Mucosa of stomach (tissue), 1 donor: ENCODE results near the gene ACOT7.
"Not testable (repeated sequence)": the region's sequence is repeated elsewhere in the genome, so short reads cannot be mapped to it uniquely, and the experiment has no call there.

ENCODE experiments used
- H3K27me3 ChIP-seq: one replicate; pipeline ENCODE4 v1.7.0; 2013; ENCODE audit warnings: mild to moderate bottlenecking, low read length; ENCODE audit not compliant: control insufficient read depth, insufficient read depth
- H3K36me3 ChIP-seq: one replicate; pipeline ENCODE4 v1.7.0; 2013; ENCODE audit warnings: low read length; ENCODE audit not compliant: control insufficient read depth, insufficient read depth
- H3K4me1 ChIP-seq: one replicate; pipeline ENCODE4 v1.7.0; 2013; ENCODE audit warnings: mild to moderate bottlenecking, low read length; ENCODE audit not compliant: control insufficient read depth, insufficient read depth
- H3K4me3 ChIP-seq: one replicate; pipeline ENCODE4 v1.7.0; 2013; ENCODE audit warnings: low read length
- H3K9ac ChIP-seq: one replicate; pipeline ENCODE4 v1.7.0; 2013; ENCODE audit warnings: mild to moderate bottlenecking, low read length, moderate library complexity
- H3K9me3 ChIP-seq: one replicate; pipeline ENCODE4 v1.7.0; 2013; ENCODE audit warnings: mild to moderate bottlenecking, low read length, moderate library complexity; ENCODE audit not compliant: control insufficient read depth
- donor health status: Pancreatic carcinoma.

Gene ACOT7

GRCh38 chr1:6409733-6410132, 16.2 kb upstream of the ACOT7 start:
- H3K36me3 ChIP-seq: no peaks in the 10 kb centered on the region
- peaks cover 8% of the 10 kb centered on the region for H3K4me1 ChIP-seq
- no peaks in the 10 kb centered on the region for H3K9me3 ChIP-seq
- H3K27me3 ChIP-seq: peaks cover 15% of the 10 kb centered on the region
- H3K9ac ChIP-seq: no peak overlapping the region
- H3K4me3 ChIP-seq: no peak overlapping the region

DNA sequence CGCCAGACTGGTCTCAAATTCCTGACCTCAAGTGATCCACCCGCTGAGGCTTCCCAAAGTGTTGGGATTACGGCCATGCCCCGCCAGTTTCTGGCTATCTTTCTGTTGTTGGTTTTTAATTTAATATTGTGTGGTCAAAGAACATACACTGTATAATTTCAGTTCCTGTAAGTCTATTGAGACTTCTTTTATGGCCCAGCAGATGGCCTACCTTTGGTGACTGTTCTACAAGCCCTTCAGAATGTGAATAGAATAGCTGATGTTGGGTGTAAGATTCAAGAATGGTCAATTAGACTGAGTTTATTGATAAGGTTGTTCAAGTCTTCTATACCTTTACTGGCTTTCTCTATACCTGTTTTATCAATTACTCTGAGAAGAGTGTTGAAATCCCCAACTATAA, 15.5 kb upstream of the ACOT7 start:
- no peak overlapping the region for H3K9ac ChIP-seq
- peaks cover under 1% of the 10 kb centered on the region for H3K4me1 ChIP-seq
- no peaks in the 10 kb centered on the region for H3K36me3 ChIP-seq
- no peak overlapping the region for H3K4me3 ChIP-seq
- peaks cover 8% of the 10 kb centered on the region for H3K27me3 ChIP-seq
- no peaks in the 10 kb centered on the region for H3K9me3 ChIP-seq

DNA sequence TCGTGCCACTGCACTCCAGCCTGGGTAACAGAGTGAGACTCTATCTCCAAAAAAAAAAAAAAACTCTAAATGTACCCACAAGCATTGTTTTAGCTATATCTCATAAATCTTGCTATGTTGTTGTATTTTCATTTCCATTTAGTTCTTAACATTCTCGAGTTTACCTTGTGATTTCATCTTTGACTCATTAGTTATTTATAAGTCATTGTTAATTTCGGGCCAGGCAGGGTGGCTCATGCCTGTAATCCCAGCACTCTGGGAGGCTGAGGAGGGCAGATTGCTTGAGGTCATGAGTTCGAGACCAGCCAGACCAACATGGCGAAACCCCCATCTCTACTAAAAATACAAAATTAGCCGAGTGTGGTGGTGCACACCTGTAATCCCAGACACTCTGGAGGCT, 14.5 kb upstream of the ACOT7 start:
- H3K4me1 ChIP-seq: no peaks in the 10 kb centered on the region

GRCh38 chr1:6401673-6402072, 8.1 kb upstream of the ACOT7 start:
- Histone ChIP-seq H3K9ac (no peak overlapping the region), H3K9me3 (no peaks in the 10 kb centered on the region), H3K4me1 (peaks cover 5% of the 10 kb centered on the region), H3K36me3 (no peaks in the 10 kb centered on the region), H3K4me3 (no peak overlapping the region), H3K27me3 (peaks cover 3% of the 10 kb centered on the region)

More for the DNA sequence above, 14.5 kb upstream of the ACOT7 start:
- H3K36me3 ChIP-seq: no peaks in the 10 kb centered on the region
- H3K4me3 ChIP-seq: no peak overlapping the region
- H3K9ac ChIP-seq: no peak overlapping the region
- H3K27me3 ChIP-seq: peaks cover under 1% of the 10 kb centered on the region
- no peaks in the 10 kb centered on the region for H3K9me3 ChIP-seq

- no peak overlapping the region for H3K4me3 ChIP-seq
- no peaks in the 10 kb centered on the region for H3K9me3 ChIP-seq
- peaks cover 6% of the 10 kb centered on the region for H3K4me1 ChIP-seq
- H3K27me3 ChIP-seq: peaks cover 3% of the 10 kb centered on the region
- no peaks in the 10 kb centered on the region for H3K36me3 ChIP-seq
- H3K9ac ChIP-seq: no peak overlapping the region
Observed at GRCh38 chr1:6399294-6399693, 5.7 kb upstream of the ACOT7 start.

DNA sequence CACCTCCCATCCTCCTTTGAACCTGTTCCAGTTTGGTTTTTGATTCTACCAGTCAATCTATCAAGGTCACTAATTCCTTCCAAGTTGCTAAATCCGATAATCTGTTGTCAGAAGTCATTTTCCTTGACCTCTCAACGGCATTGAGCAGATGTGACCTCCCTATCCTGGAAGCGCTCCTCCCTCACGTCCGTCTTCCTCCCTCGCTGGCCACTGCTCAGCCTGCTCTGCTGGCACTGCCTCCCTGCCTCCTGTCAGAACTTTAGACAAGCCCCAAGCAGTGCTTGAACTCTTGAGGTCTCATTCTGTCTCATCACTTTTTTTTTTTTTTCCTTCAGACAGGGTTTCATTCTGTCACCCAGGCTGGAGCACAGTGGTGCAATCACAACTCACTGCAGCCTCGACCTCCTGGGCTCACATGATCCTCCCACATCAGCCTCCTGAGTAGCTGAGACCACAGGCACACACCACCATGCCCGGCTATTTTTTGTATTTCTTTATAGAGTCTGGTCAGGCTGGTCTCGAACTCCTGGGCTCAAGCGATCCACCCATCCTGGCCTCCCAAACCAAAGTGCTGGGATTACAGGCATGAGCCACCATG, 4.4 kb upstream of the ACOT7 start:
- H3K9ac ChIP-seq: no peak overlapping the region
- no peaks in the 10 kb centered on the region for H3K9me3 ChIP-seq
- peaks cover 10% of the 10 kb centered on the region for H3K4me1 ChIP-seq
- H3K36me3 ChIP-seq: no peaks in the 10 kb centered on the region
- H3K27me3 ChIP-seq: peaks cover 3% of the 10 kb centered on the region
- no peak overlapping the region for H3K4me3 ChIP-seq

DNA sequence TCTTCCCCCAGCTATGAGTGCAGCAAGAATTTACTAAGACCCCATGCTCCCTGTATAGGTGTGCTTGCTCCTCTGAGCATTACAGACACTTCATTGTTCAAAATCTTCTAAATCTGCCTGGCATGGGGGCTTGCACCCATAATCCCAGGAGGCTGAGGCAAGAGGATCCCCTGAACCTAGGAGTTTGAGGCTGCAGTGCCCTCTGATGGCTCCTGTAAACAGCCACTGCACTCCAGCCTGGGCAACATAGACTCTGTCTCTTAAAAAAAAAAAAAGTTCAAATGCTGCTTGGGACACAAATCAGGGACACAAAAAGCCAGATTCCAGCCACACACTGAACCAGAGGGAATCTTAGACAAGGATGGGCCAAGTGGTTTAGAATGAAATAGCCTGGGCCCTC, 3.4 kb upstream of the ACOT7 start:
- peaks cover 3% of the 10 kb centered on the region for H3K27me3 ChIP-seq
- no peak overlapping the region for H3K9ac ChIP-seq
- no peak overlapping the region for H3K4me3 ChIP-seq
- H3K9me3 ChIP-seq: no peaks in the 10 kb centered on the region
- peaks cover 18% of the 10 kb centered on the region for H3K4me1 ChIP-seq
- no peaks in the 10 kb centered on the region for H3K36me3 ChIP-seq

DNA sequence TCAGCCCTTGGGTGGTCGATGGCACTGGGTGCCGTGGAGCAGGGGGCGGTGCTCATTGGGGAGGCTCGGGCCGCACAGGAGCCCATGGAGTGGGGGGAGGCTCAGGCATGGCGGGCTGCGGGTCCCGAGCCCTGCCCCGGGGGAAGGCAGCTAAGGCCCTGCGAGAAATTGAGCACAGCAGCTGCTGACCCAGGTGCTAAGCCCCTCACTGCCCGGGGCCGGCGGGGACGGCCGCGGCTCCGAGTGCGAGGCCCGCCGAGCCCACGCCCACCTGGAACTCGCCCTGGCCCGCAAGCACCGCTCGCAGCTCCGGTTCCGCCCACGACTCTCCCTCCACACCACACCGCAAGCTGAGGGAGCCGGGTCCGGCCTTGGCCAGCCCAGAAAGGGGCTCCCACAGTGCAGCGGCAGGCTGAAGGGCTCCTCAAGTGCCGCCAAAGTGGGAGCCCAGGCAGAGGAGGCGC, 2.2 kb upstream of the ACOT7 start:
- not testable (repeated sequence) for H3K36me3 ChIP-seq, H3K9ac ChIP-seq, H3K4me3 ChIP-seq, H3K9me3 ChIP-seq, H3K27me3 ChIP-seq
- H3K4me1 ChIP-seq: peaks cover 19% of the 10 kb centered on the region

GRCh38 chr1:6395130-6395529, 1.6 kb upstream of the ACOT7 start:
- not testable (repeated sequence) for H3K4me3 ChIP-seq, H3K36me3 ChIP-seq, H3K9ac ChIP-seq, H3K9me3 ChIP-seq, H3K27me3 ChIP-seq
- H3K4me1 ChIP-seq: peaks cover 19% of the 10 kb centered on the region

GRCh38 chr1:6392809-6393399, 663 bp downstream of the ACOT7 start:
- Histone ChIP-seq H3K27me3 (no peaks in the 10 kb centered on the region), H3K4me3 (peak overlapping the region; percentile 28), H3K9ac (peak overlapping the region; percentile 24), H3K36me3 (no peaks in the 10 kb centered on the region), H3K9me3 (no peaks in the 10 kb centered on the region), H3K4me1 (peaks cover 19% of the 10 kb centered on the region)

GRCh38 chr1:6391951-6392808, 1.4 kb downstream of the ACOT7 start:
- no peaks in the 10 kb centered on the region for H3K36me3 ChIP-seq
- peak overlapping the region; percentile 28 for H3K4me3 ChIP-seq
- H3K27me3 ChIP-seq: no peaks in the 10 kb centered on the region
- H3K4me1 ChIP-seq: peaks cover 19% of the 10 kb centered on the region
- H3K9ac ChIP-seq: peak overlapping the region; percentile 24
- no peaks in the 10 kb centered on the region for H3K9me3 ChIP-seq

- Histone ChIP-seq H3K36me3 (no peaks in the 10 kb centered on the region), H3K4me1 (peaks cover 30% of the 10 kb centered on the region)
Observed at GRCh38 chr1:6389971-6390370, 3.6 kb downstream of the ACOT7 start.

More at GRCh38 chr1:6389971-6390370, 3.6 kb downstream of the ACOT7 start:
- no peak overlapping the region for H3K9ac ChIP-seq
- no peaks in the 10 kb centered on the region for H3K9me3 ChIP-seq
- H3K4me3 ChIP-seq: no peak overlapping the region
- no peaks in the 10 kb centered on the region for H3K27me3 ChIP-seq
